HG02884 (cell line): ENCODE results near the gene DHRSX.
A peak's percentile ranks its signal among the peaks of the same experiment; 100 is the strongest.
"Not testable (repeated sequence)": the region's sequence is repeated elsewhere in the genome, so short reads cannot be mapped to it uniquely, and the experiment has no call there.

Experiments
- ATAC-seq: cut with Tn5 transposase; IDR thresholded peaks from one replicate; pipeline ENCODE4 v1.9.1; 2021; ENCODE audit warnings: mild to moderate bottlenecking, moderate library complexity; ENCODE audit not compliant: unreplicated experiment

DHRSX gene

GRCh38 chrX:2500803-2501558, at the start of gene DHRSX, which contains the start of gene ZBED1:
Gene DHRSX, minus strand, starts transcription at chrX:2500976. Its CDS starts 51 bp downstream, at chrX:2500925.
Gene ZBED1, minus strand, starts transcription at chrX:2500976. Its CDS starts 10,257 bp downstream, at chrX:2490719.
- peak; percentile 54 for ATAC-seq

GRCh38 chrX:2549876-2550275, 49.1 kb upstream of the DHRSX start:
- ATAC-seq = no peak

- ATAC-seq = no peak
Measured at GRCh38 chrX:2548711-2549423, 48.1 kb upstream of the DHRSX start.

GRCh38 chrX:2547736-2548135, 47.0 kb upstream of the DHRSX start:
- no peak for ATAC-seq

GRCh38 chrX:2546496-2546895, 45.7 kb upstream of the DHRSX start:
- no peak for ATAC-seq

GRCh38 chrX:2545144-2545543, 44.4 kb upstream of the DHRSX start:
- ATAC-seq = no peak

- ATAC-seq = no peak
Measured at GRCh38 chrX:2542826-2543521, 42.2 kb upstream of the DHRSX start.

GRCh38 chrX:2541603-2542002, 40.8 kb upstream of the DHRSX start:
- no peak for ATAC-seq

GRCh38 chrX:2540426-2540947, 39.7 kb upstream of the DHRSX start:
- no peak for ATAC-seq

- no peak for ATAC-seq
Measured at GRCh38 chrX:2539586-2539985, 38.8 kb upstream of the DHRSX start.

GRCh38 chrX:2538031-2538757, 37.4 kb upstream of the DHRSX start:
- no peak for ATAC-seq

GRCh38 chrX:2536974-2537373, 36.2 kb upstream of the DHRSX start:
- no peak for ATAC-seq

- no peak for ATAC-seq
Measured at GRCh38 chrX:2536141-2536540, 35.4 kb upstream of the DHRSX start.

- ATAC-seq = not testable (repeated sequence)
Measured at GRCh38 chrX:2534261-2535021, 33.7 kb upstream of the DHRSX start.

- no peak for ATAC-seq
Measured at GRCh38 chrX:2533424-2533823, 32.6 kb upstream of the DHRSX start.

GRCh38 chrX:2526390-2526789, 25.6 kb upstream of the DHRSX start:
- no peak for ATAC-seq

- no peak for ATAC-seq
Measured at GRCh38 chrX:2523911-2524310, 23.1 kb upstream of the DHRSX start.

- peak; percentile 2 for ATAC-seq
Measured at GRCh38 chrX:2521927-2522386, 21.2 kb upstream of the DHRSX start.

- ATAC-seq = peak; percentile 82
Measured at GRCh38 chrX:2521092-2521926, 20.5 kb upstream of the DHRSX start.
